Erythroblast (primary cell): ENCODE measurements around the gene DPYSL5.

Source experiments
- DNase-seq, 2 experiments: peaks; one replicate each; lab custom pipeline; 2025; lab: John Stamatoyannopoulos, UW
- GATA1 ChIP-seq: IDR thresholded peaks from 2 replicates; pipeline ENCODE4 v1.6.1; 2011; ENCODE audit warnings: low read depth, mild to moderate bottlenecking, control low read depth, low read length, moderate library complexity
- POLR2A ChIP-seq: IDR thresholded peaks from 2 replicates; pipeline ENCODE4 v1.6.1; 2011; ENCODE audit warnings: mild to moderate bottlenecking, low read length

DPYSL5 gene

GRCh38 chr2:26852405-26853306, 4.7 kb downstream of the DPYSL5 start:
- TF ChIP-seq POLR2A (no peak), GATA1 (no peak)

GRCh38 chr2:26853751-26854150, 5.8 kb downstream of the DPYSL5 start:
- no peak for TF ChIP-seq POLR2A
- TF ChIP-seq GATA1 = no peak
- no peak for DNase-seq

More at GRCh38 chr2:26852405-26853306, 4.7 kb downstream of the DPYSL5 start:
- no peak for DNase-seq

- no peak for DNase-seq
Observed at GRCh38 chr2:26854283-26854827, 6.4 kb downstream of the DPYSL5 start.

GRCh38 chr2:26855466-26855865, 7.5 kb downstream of the DPYSL5 start:
- TF ChIP-seq GATA1 (no peak), POLR2A (no peak)
- no peak for DNase-seq

More at GRCh38 chr2:26854283-26854827, 6.4 kb downstream of the DPYSL5 start:
- TF ChIP-seq POLR2A = no peak
- no peak for TF ChIP-seq GATA1

GRCh38 chr2:26859622-26860021, 11.7 kb downstream of the DPYSL5 start:
- TF ChIP-seq GATA1 (no peak), POLR2A (no peak)
- no peak for DNase-seq

GRCh38 chr2:26860211-26860850, 12.4 kb downstream of the DPYSL5 start:
- TF ChIP-seq GATA1 (no peak), POLR2A (no peak)
- no peak for DNase-seq

GRCh38 chr2:26861610-26862224, 13.8 kb downstream of the DPYSL5 start:
- no peak for TF ChIP-seq POLR2A
- TF ChIP-seq GATA1 = no peak
- no peak for DNase-seq

GRCh38 chr2:26864226-26864625, 16.3 kb downstream of the DPYSL5 start:
- TF ChIP-seq GATA1 = no peak
- no peak for TF ChIP-seq POLR2A
- DNase-seq = no peak

- DNase-seq = no peak
- no peak for TF ChIP-seq POLR2A
- TF ChIP-seq GATA1 = no peak
Observed at GRCh38 chr2:26864646-26865045, 16.7 kb downstream of the DPYSL5 start.

DNA sequence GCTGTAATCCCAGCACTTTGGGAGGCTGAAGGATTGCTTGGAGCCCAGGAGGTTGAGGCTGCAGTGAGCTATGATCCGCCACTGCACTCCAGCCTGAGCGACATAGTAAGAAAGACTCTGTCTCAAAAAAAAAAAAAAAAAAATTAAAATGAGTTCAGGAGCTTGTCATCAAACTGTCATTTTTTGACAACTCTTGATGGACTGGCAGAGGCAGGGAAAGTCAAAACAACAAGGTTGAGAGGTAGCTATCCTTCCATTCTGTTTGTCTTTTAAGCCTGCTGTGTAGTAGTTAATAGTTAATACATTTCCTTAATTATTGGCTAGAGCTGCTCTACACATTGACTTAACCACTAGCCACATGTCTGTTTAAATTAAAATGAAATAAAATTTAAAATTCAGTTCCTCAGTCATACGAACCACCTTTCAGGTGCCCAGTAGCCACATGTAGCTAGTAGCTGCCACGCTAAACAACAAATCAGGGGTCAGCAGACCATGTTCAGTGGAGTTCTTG, 22.7 kb downstream of the DPYSL5 start:
- no peak for DNase-seq
- TF ChIP-seq GATA1 (no peak), POLR2A (no peak)

GRCh38 chr2:26873286-26873983, 25.5 kb downstream of the DPYSL5 start:
- no peak for DNase-seq
- TF ChIP-seq GATA1 (no peak), POLR2A (no peak)

- DNase-seq = no peak
- TF ChIP-seq GATA1 (no peak), POLR2A (no peak)
Observed at GRCh38 chr2:26874514-26874913, 26.6 kb downstream of the DPYSL5 start.

GRCh38 chr2:26875065-26875634, 27.2 kb downstream of the DPYSL5 start:
- no peak for DNase-seq
- no peak for TF ChIP-seq GATA1
- TF ChIP-seq POLR2A = no peak

DNA sequence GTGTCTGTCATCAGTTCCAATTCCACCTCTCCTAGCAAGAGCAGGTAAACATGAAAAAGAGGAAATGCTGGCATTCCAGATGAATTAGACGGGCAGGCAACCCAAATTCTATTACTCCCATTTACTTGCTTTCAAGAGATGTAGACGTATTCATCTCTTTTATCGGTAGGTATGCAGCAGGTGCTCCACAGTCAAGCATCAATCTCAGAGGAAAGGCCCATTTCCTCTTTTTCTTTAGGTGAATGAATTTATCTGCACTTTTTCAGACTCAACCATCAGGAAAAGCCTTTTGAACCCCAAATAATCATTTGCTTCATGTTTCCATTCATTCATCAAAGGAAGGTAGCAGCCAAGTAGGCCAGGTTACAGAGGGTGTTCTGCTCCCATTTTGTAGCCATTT, 27.9 kb downstream of the DPYSL5 start:
- no peak for DNase-seq
- TF ChIP-seq POLR2A (no peak), GATA1 (no peak)
